GM19238 (cell line): ENCODE results near the gene EPHA3.

Experiments used
- DNase-seq: peaks from one replicate; pipeline ENCODE4 v3.0.0; 2011; ENCODE audit warnings: low spot score; ENCODE audit not compliant: insufficient read length

Gene EPHA3

GRCh38 chr3:89360156-89360555 lies 252.7 kb downstream of the EPHA3 start:
- no peak for DNase-seq

DNA sequence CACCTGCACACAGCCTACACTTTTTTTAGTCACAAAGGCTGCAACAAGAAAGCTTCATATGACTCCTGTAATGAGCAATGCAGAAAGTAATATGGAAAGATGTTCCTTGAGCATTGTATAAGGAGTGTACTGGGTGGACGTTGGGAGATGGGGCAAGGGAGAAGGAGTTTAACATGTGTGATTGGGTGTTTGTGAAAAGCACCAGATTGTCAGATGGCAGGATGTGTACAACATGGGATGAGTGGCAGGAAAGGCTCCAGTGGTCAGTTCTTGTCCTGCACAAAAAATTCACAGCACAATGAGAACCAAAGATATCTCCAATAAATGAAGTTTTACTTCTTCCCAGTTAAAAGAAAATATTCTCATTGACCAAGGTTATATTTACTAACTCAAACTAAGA lies 255.1 kb downstream of the EPHA3 start:
- no peak for DNase-seq

GRCh38 chr3:89363171-89363570 lies 255.8 kb downstream of the EPHA3 start:
- DNase-seq: no peak

- no peak for DNase-seq
Observed at GRCh38 chr3:89364314-89364713, 256.9 kb downstream of the EPHA3 start.

- no peak for DNase-seq
Observed at GRCh38 chr3:89367166-89367565, 259.7 kb downstream of the EPHA3 start.

DNA sequence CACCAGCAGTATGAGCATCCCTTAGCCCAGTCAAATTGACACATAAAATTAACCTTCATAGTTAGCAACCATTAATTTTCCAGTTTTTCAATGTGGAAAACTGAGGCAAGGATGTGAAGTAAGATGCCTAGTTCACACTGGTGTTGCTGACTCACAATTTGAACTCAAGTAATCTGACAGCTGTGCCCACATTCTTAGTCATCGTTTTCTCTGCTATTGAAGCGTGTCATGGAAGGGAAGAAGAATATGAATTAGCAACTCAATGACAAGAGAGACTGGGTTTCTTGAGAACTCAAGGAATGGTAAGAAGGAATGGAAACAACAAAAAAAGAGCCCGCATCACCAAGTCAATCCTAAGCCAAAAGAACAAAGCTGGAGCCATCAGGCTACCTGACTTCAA lies 261.4 kb downstream of the EPHA3 start:
- no peak for DNase-seq

- no peak for DNase-seq
Observed at GRCh38 chr3:89372456-89372855, 265.0 kb downstream of the EPHA3 start.

- DNase-seq: no peak
Observed at GRCh38 chr3:89373434-89373833, 266.0 kb downstream of the EPHA3 start.

GRCh38 chr3:89375451-89375850 lies 268.0 kb downstream of the EPHA3 start:
- no peak for DNase-seq

DNA sequence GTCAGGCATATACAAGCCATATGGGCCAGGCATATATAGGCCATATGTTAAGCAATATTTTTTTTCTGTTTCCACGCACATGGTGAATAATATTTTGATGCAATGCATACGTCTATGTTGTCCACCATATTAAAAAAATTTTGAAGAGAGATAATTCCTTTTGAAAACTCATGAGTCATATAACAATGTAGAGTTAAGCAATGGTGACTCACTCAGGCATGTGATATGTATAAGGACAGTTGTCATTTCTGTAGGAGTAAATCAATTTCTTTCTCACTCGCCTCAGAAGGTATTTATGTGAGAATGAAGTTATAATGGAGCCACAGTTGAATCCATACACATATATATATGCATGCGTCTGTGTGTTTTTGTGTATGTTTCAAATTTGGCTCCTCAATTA lies 272.6 kb downstream of the EPHA3 start:
- no peak for DNase-seq

DNA sequence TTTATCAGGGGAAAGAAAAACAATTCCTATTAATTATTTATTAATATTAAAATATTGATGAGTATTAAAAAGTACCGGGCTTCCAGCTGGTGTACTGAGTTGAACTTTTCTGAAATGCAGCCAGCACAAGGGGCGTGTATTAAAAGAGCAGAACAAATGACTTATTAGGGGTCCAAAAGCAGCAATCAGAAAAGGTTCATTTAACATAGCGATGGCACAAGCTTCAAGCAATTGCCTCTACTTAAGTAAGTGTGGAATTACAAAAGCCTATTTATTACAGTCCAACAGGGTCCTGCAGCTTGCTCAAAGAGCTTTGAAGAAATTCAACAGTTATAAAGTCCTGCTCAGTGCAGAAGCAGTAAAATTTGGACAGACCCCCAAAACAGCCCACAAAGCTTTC lies 285.6 kb downstream of the EPHA3 start:
- no peak for DNase-seq

- no peak for DNase-seq
Observed at GRCh38 chr3:89395456-89395855, 288.0 kb downstream of the EPHA3 start.

DNA sequence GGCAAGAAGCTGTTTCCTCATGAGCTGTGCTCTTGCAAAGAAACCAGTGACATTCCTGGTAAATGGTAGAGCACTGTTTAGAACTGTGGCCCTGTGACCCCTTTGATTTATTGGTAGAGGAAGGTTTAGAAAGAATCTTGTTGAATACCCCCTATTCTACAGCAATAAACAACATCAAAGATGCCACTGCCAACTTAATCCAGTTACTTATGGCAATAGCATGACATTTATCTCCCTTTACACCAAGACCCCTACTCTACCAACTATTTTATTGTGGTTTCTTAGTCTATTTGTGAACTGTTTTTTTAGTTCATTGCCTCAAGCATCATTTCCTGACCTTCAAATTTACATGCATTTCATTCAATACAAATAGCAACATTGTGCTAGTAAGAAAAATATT lies 288.6 kb downstream of the EPHA3 start:
- no peak for DNase-seq

DNA sequence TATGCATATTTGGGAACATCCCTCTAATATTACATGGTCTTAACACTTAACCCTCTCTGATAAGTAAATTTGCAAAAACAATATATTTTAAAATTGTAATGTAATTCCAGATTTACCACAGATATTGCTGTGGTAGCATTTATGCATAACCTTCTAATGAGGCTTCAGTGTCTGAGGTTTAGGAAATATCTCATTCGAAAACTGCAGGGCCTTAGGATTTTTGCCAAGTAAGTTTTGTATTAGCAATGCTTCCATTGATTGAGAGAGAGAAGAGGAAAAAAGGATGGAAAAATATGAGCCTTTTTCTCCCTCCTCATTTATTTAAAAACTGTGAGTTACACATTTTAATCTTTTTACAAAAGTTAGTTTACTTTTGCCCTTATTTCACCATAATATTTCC lies 294.6 kb downstream of the EPHA3 start:
- no peak for DNase-seq

GRCh38 chr3:89405176-89405575 lies 297.8 kb downstream of the EPHA3 start:
- DNase-seq: no peak

- DNase-seq: no peak
Observed at GRCh38 chr3:89405593-89405992, 298.2 kb downstream of the EPHA3 start.

GRCh38 chr3:89411201-89411600 lies 303.8 kb downstream of the EPHA3 start:
- no peak for DNase-seq

GRCh38 chr3:89414270-89414669 lies 306.8 kb downstream of the EPHA3 start:
- DNase-seq: no peak

DNA sequence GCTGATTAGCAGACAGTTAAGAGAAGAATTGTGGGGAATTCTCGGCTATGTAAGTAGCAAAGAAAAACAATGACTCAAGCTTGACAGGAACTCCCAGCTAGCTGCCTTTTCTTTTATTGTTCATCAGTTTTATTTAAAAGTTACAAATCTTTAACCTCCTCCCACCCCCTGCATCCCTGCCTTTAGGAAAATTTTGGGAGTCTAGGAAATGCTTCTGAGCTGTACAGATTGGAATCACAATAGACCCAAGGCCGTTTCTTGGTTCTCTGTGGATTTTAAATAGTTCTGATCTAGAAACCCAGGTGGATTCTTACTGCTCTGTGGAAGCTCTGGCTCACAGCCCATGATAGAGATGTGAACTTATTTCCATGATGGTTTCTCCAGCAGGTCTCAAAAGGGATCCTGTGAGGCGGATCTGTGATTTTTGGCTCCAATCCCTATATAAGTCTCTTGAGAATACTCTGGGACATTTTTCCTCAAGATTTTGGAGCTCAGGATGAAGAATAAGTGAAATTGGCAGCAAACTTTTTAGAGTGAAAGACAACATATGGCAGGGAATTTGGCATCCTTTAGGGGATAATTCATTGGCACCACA lies 312.3 kb downstream of the EPHA3 start:
- DNase-seq: no peak

DNA sequence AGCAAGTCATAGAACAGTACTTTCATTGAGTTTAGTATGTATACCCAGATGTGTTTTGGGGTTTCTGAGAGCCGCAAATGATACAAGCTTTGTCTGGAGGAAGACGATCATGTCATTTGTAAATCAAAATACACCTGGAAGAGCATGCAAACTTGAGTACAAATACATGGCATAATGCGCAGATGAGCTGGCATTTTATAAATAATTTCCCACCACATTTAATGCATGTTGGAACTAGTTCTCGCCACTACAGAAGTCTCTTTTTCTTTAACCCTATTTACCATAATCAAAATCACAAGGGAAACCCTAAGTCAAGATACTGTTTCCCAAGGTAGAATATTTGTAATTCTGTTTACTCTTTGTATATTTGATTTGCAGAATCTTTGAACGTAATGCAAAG lies 318.6 kb downstream of the EPHA3 start:
- DNase-seq: no peak

GRCh38 chr3:89434621-89435380 lies 327.4 kb downstream of the EPHA3 start:
- DNase-seq: no peak

GRCh38 chr3:89436846-89437245 lies 329.4 kb downstream of the EPHA3 start:
- DNase-seq: no peak

- no peak for DNase-seq
Observed at GRCh38 chr3:89440386-89440785, 333.0 kb downstream of the EPHA3 start.
